Measurements from ENCODE around the gene MEF2D. TPM values are rescaled to one million over a fixed set of nuclear protein-coding genes. Genes with fewer than 3 reads are reported as not detected.
A peak's percentile ranks its signal among the peaks of the same experiment; 100 is the strongest.

MEF2D gene
- total RNA-seq, 1 donor from 2014 or later: 106 TPM

- Histone ChIP-seq H3K4me3 (peak overlapping the region; percentile 53 to 65), H3K4me1 (peaks cover 63 to 92% of the 10 kb centered on the region in 2 donors), H3K9me3 (no peaks in the 10 kb centered on the region), H3K36me3 (peaks cover 0 to 9% of the 10 kb centered on the region in 2 donors), H3K27me3 (no peaks in the 10 kb centered on the region), H3K27ac (peak overlapping the region; percentile 83 to 99)
- TF ChIP-seq CTCF (IDR thresholded peaks at IDR 0.05): no peak
- intact Hi-C loops (cut with DNase I): no loop called here
- no peak for DNase-seq (ENCODE audit: low spot score in 2 of 2)
Observed at GRCh38 chr1:156491151-156491949, 9.2 kb downstream of the MEF2D start.

GRCh38 chr1:156490401-156491032 lies 10.1 kb downstream of the MEF2D start:
- peak; percentile 23 to 69 (median 41) for TF ChIP-seq CTCF (IDR thresholded peaks at IDR 0.05)
- intact Hi-C loops (cut with DNase I): no loop called here
- Histone ChIP-seq H3K9me3 (no peaks in the 10 kb centered on the region), H3K36me3 (peaks cover 3 to 9% of the 10 kb centered on the region in 2 donors), H3K4me1 (peaks cover 59 to 87% of the 10 kb centered on the region in 2 donors), H3K4me3 (peak overlapping the region; percentile 53 to 65), H3K27me3 (no peaks in the 10 kb centered on the region), H3K27ac (peak overlapping the region; percentile 83 to 99)
- peak in 1 of 2 donors; percentile 82 for DNase-seq (ENCODE audit: low spot score in 2 of 2)

DNA sequence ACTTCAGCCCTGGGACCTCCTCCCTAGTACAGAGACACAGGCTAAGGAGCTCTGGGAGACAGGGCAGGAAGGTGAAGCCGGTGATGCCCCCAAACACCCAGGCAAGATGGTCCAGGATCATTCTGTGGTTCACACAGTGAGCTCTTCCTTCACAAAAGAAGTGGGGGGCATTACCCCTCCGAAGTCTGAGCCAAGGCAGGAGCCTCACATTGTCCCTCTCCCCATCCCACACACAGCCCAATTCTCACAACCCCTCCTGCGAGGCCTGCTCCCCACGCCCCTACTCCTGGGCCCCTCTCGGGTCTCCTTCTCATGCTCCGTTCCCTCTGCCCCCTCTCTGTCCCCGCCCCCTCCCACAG lies 10.7 kb downstream of the MEF2D start:
- DNase-seq (ENCODE audit: low spot score in 2 of 2): no peak
- Histone ChIP-seq H3K27me3 (no peaks in the 10 kb centered on the region), H3K36me3 (peaks cover 3 to 4% of the 10 kb centered on the region in 2 donors), H3K4me1 (peaks cover 55 to 87% of the 10 kb centered on the region in 2 donors), H3K9me3 (no peaks in the 10 kb centered on the region), H3K4me3 (peak overlapping the region; percentile 53 to 65), H3K27ac (peak overlapping the region; percentile 83 to 99)
- intact Hi-C loops (cut with DNase I): no loop called here
- no peak for TF ChIP-seq CTCF (IDR thresholded peaks at IDR 0.05)

GRCh38 chr1:156489166-156489934 lies 11.2 kb downstream of the MEF2D start:
- Histone ChIP-seq H3K36me3 (peaks cover 0 to 3% of the 10 kb centered on the region in 2 donors), H3K27me3 (no peaks in the 10 kb centered on the region), H3K27ac (peak overlapping the region; percentile 83 to 99), H3K9me3 (no peaks in the 10 kb centered on the region), H3K4me3 (peak overlapping the region; percentile 53 to 65), H3K4me1 (peaks cover 55 to 87% of the 10 kb centered on the region in 2 donors)
- intact Hi-C loops (cut with DNase I): no loop called here
- TF ChIP-seq CTCF (IDR thresholded peaks at IDR 0.05): peak in 2 of 3 experiments; percentile 9 to 36
- DNase-seq (ENCODE audit: low spot score in 2 of 2): no peak

DNA sequence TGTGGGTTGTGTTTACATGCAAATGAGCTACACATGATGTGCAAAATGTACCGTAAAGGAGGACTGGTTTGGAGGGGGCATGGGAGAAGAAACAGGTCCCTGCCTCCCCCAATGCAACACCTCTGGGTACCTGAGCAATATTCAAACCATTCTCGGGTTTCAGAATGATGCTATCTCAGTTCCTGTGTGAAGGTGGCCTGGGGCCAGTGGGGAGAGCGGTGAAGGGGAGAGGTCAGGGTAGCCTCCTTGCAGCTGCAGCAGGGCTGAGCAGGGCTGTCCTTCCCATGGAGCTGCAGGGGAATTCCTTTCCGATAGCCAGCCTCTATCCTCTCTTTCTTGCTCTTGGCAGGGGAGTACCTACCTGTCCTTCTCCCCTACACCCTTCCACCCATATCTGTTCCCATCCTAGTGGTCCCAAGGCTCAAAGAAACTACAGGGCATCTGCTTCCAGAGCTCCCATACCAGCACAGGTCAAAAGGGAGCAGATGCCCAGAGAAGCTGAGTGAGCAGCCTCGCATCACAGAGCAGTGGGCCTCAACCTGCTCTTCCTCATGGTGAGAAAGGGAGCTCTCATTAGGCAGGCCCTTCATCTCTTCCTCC lies 11.9 kb downstream of the MEF2D start:
- Histone ChIP-seq H3K27ac (peak overlapping the region; percentile 83 to 99), H3K27me3 (no peaks in the 10 kb centered on the region), H3K36me3 (peaks cover 0 to 3% of the 10 kb centered on the region in 2 donors), H3K9me3 (no peaks in the 10 kb centered on the region), H3K4me3 (peak overlapping the region; percentile 53 to 65), H3K4me1 (peaks cover 48 to 87% of the 10 kb centered on the region in 2 donors)
- no peak for TF ChIP-seq CTCF (IDR thresholded peaks at IDR 0.05)
- intact Hi-C loops (cut with DNase I): no loop called here
- DNase-seq (ENCODE audit: low spot score in 2 of 2): no peak
